AG09319 (cell line): Measurements from ENCODE around the gene BOD1L1.

Experiments used
- DNase-seq: peaks from one replicate; pipeline ENCODE4 v3.0.0-alpha.2; 2010; ENCODE audit warnings: low read depth; ENCODE audit errors: extremely low read depth
- TF ChIP-seq, protein P1 (sequence below): IDR thresholded peaks from 2 replicates; pipeline ENCODE4 v1.5.1; 2011; ENCODE audit warnings: low read depth, mild to moderate bottlenecking, inconsistent platforms, low read length, moderate library complexity

The BOD1L1 gene

DNA sequence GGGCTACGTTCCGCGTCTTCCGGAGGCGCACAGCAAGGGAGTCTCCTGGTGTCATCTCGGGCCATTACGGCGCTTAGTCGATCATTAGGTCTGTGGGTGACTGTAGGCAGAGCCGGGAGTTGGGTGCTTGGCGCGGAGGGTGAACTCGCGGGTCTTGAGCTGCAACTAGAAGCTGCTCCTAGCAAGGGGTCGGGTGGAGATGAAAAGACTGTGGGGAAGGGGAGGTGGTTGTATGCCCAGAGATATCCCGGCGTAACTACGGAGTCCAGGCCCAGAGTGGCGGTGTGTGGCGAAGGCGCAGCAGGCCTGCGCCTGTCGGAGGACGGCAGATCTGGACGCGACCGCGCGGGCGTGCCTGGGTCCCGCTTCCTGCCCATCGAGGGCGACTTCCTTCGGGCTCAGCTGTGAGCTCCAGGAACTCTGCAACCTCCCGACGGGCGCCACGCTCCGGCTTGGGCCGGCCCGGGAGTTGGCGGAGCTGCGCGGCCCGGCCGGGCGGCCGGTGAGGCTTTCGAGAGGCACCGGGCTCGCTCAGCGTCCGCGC is 80.5 kb downstream of the BOD1L1 start:
- TF ChIP-seq, protein P1, sequence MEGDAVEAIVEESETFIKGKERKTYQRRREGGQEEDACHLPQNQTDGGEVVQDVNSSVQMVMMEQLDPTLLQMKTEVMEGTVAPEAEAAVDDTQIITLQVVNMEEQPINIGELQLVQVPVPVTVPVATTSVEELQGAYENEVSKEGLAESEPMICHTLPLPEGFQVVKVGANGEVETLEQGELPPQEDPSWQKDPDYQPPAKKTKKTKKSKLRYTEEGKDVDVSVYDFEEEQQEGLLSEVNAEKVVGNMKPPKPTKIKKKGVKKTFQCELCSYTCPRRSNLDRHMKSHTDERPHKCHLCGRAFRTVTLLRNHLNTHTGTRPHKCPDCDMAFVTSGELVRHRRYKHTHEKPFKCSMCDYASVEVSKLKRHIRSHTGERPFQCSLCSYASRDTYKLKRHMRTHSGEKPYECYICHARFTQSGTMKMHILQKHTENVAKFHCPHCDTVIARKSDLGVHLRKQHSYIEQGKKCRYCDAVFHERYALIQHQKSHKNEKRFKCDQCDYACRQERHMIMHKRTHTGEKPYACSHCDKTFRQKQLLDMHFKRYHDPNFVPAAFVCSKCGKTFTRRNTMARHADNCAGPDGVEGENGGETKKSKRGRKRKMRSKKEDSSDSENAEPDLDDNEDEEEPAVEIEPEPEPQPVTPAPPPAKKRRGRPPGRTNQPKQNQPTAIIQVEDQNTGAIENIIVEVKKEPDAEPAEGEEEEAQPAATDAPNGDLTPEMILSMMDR, result no peak
- DNase-seq, result no peak

DNA sequence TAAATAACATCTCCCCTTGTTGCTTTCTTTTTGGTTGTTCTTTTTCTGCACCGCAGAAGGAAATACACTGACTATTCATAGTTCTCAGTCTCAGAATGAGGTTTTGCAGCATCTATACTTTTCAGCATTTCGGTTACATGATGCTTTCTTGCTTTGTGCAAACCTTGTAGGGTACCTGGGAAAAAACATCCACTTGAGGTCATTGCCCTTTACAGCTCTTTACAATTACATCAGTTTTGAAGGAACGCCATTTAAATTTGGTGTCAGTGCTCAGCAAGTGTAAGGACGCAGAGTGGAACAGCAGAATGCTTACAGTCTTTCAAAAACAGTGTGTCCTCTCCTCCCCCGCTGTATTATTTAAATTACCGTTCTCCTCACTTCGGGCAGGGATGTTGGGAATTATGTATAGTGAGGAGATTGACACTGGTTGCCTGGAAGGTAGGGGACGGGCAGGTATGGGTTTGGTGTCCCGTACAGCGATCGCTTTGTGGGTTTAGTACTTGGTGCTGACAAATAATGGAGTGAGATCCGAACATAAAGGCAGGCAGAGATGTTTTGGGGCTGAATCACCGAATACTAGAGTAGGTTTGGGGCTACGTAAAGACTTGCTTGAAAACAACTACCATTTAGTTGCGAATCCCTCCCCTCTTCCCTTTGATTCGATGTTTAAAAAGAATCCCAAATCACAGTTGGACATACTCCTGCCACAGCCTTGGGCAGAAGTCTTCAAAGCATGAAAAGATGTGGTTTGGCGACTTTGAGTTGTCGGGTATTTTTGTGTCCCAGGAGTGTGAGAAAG is 81.2 kb downstream of the BOD1L1 start:
- TF ChIP-seq, protein P1, result no peak
- no peak for DNase-seq

DNA sequence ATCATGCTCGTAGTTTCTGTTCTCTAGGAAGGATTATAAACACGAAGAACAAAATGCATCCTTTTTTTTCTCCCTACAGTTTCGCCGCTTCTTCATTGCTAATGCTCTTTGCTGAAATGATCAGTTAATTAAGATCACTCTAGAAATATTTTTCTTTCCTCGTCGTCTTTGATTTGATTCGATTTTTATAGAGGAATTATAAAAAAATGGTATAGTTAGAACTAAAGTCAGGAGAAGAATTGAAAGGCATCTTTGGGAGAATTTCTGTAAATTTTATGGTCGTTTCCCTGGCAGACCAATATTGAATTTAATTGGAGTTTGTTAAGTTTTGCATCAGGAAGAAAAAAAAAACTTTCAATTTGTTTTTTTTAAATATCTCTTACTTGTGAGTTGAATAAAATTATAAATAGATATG is 82.1 kb downstream of the BOD1L1 start:
- TF ChIP-seq, protein P1, result no peak
- no peak for DNase-seq

DNA sequence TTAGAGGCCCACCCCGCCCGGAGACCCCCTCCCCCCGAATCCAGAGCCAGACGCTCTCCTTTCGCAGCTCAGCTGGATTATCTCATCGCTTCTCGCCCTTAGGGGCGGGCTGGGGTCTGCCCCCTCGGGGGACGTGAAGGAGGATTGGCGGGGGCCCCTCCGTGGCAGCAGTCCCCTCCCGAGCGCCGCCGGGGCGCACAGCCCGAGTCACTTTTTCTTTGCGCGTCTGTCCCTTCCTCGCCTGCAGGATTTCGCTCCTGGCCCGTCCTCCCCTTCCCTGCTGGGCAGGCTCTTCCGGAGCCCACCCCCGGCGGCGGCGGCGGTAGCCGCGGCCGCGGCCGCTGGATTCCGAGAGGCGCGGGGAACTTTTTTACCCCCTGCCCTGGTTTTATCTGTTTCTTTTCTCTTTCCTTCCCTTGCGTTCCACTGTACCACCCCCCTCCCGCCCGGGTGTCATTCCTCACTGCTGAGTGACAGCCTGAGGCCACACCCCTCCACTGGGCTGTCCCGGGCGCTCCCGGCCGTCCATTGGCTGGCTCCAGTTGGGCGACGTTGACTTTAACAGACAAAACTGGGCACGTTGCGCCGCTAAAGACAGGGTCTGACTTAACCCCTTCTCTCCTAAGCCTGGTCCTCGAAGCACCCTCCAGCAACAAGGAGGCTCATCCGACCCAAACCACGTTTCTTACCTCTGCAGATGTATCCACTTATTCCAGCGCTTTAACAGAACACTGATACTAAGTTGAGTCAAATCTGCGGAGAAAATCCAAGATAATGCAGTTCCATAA is 82.7 kb downstream of the BOD1L1 start:
- peak; percentile 5 for DNase-seq

DNA sequence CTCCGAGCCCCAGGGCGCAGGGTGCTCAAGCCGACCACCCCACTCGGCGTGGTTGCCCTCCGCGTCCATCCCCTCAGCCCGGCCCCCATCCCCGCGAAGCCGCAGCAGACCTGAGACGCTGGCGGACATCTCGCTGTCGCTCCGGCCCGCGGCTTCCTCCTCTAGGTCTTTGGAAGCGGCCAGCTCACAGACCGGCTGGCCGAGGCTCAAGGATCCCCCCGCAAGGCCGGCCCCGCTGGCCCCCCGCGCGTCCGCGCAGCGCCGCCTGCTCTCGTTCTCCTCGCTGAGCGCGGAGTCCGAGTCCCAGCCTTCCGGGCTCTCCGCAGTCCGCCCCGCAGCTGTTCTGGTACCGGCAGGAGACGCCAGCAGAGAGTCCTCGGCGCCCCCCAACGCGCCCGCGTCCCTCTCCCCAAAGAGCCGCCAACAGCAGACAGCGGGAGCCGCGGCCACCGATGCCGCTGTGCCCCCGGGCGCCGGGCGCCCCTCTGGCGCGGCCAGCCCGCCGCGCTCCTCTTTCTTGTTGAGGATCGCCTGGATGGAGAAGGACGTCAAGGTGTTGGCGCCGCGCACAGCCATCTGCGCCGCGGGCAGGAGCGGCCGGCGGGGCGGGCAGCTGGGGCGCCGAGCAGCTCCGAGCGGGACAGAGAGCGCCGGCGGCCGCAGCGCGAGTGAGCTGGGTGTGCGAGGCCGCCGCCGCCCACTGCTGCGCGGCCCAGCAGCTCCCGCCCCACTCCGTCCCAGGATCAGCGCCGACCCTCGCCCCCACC is 83.5 kb downstream of the BOD1L1 start, which contains the start of gene NKX3-2:
TSS of gene NKX3-2 (minus strand) at position 670 of the 767 bp plus-strand sequence. CDS start at position 576, 94 bp downstream.
- DNase-seq, result no peak
- TF ChIP-seq, protein P1, result no peak

More for the DNA sequence above, 82.7 kb downstream of the BOD1L1 start:
- TF ChIP-seq, protein P1, result no peak

DNA sequence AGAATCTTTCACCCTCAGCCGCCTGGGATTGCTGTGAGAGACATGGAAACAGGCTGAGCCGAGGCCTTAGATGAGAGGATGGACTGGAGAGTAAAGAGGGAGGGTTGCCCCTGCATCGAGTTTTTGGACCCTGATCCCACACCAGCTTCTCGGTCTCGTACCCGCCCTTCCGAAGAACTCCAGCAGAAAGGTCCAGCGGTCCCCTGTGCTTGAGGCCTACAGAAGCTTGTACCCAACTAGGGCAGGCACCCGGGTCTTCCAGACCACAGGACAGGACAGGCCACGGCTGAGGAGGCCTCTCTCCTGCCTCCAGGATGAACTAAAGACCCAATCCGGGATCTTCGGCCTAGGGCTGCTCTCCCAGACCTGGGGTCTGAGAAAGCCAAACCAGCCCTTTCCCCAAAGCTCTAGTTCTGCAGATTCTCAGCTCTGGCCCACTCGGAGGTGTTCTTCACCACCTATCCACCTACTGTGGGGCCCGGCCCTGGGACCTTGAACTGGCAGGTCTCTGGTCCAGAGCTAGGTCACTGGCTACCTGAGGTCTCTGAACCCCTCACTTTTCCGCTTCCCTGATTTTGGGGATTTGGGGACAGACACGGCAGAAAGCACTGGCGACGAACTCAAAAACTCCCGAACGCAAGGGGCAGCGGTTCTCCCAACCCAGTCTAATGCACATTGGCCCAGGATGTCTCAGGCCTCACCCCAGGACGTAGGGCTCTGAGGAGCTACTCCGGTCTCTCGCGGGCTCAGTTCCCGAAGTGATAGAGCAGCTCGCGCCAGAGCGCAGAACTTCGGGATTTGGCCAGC is 84.3 kb downstream of the BOD1L1 start:
- no peak for DNase-seq
- TF ChIP-seq, protein P1, result no peak
